ENCODE data around the gene MEX3D.

GRCh38 chr19:1522061-1522460 is 46.1 kb downstream of the MEX3D start:
- no peak for TF ChIP-seq POLR2A (IDR thresholded peaks at IDR 0.05)
- no peak for TF ChIP-seq CTCF (IDR thresholded peaks at IDR 0.05)

Measured in body of pancreas (tissue), 4 donors.